IPS-11a (cell line): ENCODE results near the gene TLCD3A.
"Not testable (repeated sequence)": the region's sequence is repeated elsewhere in the genome, so short reads cannot be mapped to it uniquely, and the experiment has no call there.

Source experiments
- H3K4me3 ChIP-seq: one replicate; pipeline ENCODE4 v1.5.1; 2013; ENCODE audit warnings: low read depth, low read length, control low read depth

The TLCD3A gene

GRCh38 chr17:732067-732901, at the start of gene TLCD3A:
Gene TLCD3A (plus strand): TSS chr17:732596. CDS start chr17:732648, 52 bp downstream.
- H3K4me3 ChIP-seq = peak within 1 kb of the TSS; percentile 67

DNA sequence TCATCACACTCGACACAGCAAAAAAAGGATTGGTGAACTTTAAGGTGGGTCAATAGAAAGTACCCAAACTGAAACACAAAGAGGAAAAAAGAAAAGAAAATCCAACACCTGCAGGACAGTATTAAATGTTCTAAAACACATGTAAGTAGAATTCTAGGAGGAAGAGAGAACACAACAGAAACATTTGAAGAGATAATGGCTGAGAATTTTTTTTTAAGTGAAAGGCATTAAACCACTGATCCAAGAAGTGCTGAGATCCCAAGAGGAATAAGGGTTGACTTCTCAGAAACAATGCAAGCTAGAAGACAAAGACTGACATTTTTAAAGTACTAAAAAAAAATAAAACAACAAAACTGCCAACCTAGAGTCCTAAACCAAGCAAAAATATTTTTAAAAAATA, 49.4 kb upstream of the TLCD3A start:
- H3K4me3 ChIP-seq = no peak overlapping the region

- H3K4me3 ChIP-seq = no peak overlapping the region
Measured at GRCh38 chr17:683499-684254, 48.7 kb upstream of the TLCD3A start.

DNA sequence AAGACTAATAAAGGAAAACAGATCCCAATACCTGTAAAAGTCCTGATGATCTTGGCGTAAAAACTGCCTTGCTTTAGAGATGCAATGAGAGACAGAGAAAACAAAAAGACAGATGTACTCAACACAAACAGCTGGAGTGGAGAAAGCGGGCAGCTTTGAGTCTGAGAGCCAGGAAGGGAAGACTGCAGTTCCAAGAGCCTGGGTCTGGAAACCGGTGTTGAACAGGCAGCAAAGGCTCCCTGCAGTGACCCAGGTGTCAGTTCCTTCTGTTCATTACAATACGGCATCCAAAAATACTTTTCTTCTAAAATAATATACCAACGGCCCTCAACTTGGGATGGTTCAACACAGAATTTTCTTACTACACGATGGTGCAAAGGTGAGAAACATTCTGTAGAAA, 47.4 kb upstream of the TLCD3A start:
- H3K4me3 ChIP-seq = no peak overlapping the region

DNA sequence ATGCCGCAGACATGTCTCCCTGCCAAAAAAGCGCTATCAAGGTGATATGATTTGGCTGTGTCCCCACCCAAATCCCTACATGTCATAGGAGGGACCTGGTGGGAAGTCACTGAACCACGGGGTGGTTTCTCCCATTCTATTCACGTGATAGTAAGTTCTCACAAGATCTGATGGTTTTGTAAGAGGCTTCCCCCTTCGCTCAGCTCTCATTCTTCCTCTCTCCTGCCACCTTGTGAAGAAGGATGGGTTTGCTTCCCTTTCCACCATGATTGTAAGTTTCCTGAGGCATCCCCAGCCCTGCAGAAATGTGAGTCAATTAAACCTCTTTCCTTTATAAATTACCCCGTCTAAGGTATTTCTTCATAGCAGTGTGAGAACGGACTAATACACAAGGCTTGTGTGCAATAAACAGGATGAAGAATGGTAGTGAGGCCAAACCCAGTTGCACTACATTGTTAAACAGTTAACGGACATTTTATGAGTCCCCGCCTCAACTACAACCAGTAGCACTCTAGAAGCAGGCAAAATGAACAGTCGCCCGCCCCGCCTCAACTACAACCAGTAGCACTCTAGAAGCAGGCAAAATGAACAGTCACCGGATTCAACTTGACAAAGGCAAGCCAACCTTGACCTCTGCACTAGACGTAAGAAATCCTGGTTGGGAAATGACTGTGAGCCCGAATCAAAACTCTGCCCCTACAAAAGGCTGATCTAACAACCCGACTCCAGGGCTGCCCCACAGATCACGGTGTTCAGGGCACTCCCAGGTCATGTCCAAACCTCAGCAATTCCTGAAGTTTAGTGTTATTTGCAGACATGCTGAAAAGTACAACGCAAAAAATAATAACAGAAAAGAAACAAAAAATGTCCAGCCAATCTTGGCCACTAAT, 44.1 kb upstream of the TLCD3A start:
- H3K4me3 ChIP-seq = no peak overlapping the region

DNA sequence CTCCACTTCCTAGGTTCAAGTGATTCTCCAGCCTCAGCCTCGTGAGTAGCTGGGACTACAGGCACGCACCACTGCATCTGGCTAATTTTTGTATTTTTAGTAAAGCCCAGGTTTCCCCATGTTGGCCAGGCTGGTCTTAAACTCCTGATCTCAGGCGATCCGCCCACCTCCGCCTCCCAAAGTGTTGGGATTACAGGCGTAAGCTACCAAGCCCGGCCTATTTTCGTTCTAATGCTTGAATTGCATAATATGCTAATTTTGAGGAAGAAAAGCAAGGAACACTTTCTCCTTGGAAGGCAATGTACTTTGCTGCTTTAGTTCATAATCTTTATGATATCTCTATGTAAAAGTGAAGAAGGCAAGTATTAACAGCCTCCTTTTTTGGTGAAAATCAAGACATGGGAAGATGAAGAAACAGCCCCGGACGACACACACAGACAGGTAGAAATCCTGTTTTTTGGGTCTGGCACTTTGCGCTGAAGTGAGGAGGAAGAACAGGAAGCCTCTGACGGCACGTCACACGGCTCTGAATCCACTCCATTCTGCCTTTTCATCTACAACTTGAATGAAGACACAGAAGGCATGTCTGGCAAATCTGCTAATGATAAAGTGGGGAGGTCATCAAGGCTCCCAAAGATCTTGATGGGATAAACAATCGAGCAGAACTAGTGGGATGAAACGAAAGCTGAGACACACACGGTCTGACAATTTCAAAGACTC, 42.7 kb upstream of the TLCD3A start:
- no peak overlapping the region for H3K4me3 ChIP-seq

DNA sequence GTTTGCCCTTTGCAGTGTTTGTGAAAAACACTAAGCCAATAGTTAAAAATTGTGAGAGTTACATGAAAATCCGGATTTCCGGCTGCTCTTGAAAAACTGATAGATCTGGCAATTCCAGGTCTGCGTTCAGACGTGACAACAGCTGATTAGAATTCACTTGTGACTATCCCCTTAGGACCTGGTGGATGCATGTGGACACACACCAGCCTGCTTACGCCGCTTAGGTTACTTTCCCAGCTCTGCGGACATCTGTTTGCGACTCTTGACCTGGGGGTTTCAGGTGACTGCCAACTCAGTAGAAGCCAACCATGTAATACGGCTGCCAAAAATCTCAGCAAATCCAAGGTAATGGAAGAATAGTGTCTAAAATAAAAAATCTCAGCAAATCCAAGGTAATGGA, 42.0 kb upstream of the TLCD3A start:
- no peak overlapping the region for H3K4me3 ChIP-seq

- no peak overlapping the region for H3K4me3 ChIP-seq
Measured at GRCh38 chr17:691423-691822, 41.0 kb upstream of the TLCD3A start.

DNA sequence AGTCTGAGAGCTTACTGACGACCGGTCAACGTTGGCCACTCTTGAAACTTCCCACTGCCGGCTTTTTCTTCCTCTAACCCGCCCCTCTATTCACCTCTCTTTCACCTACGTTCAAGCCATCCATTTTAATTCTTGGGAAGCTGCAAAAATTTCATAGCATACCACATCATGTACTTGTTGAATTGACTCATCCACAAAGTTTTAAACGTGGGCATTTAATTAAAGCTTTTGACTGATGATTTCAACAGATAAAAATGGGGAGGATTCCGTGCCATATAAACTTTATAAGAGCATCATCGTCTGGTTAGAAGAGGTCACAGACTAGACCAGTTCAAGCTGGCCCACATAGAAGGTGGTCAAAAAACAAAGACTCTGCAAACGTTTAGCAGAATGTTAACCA, 40.3 kb upstream of the TLCD3A start:
- H3K4me3 ChIP-seq = no peak overlapping the region

DNA sequence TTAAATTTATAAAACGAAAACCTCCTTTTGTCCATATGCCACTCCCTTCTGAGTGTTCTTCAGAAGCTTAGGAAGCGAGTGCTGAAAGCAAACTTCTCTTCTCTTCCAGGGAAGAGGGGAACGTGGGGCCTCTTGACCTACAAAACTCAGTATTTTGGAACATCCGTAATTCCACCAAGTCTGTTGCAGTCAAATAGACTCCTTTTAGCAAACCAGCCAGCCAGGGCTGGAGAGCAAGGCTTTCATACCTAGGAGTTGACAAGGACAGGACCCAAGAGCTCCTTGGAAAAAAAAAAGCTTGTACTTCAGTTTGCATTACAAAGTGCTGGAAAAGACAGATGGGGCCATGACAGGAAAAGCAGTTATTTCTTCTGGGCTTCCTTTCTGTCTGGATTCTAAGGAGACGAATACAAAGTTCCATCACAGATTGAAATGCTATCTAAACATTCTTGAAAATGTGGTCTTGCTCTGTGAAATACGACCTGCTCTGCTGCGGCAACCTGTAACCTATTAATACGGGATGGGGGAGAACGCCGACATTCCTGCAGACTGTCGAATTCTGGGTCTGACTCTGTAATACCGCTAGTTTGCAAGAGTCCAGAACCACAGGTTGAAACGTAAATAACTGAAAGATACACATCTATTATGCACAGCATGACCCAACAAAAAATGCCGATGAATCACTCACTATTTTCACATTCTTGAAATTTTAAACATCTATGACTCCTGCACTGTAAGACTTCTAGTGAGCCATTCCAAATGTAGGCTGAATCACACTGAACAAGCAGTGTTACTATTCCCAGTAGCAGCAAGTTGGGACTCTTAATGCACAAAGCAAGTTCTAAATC, 38.4 kb upstream of the TLCD3A start:
- H3K4me3 ChIP-seq = no peak overlapping the region

DNA sequence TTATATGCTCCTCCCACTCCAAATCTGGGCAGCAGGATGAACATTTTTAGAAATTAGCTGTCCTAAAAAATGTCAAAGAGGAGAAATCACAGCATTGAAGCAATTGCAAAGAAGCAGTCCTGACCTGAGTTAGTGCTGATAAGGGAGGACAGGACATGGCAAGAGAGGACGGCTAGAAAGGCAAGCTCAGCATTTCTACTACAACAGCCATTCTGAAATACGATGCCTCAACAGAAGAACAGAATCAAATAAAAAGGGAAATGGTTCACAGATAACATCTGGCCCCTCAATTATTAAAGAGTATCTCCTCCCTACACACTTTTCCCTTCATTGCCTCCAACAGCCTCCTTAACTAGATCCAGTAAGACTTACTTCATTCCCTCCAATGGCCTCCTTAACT, 36.0 kb upstream of the TLCD3A start:
- no peak overlapping the region for H3K4me3 ChIP-seq

DNA sequence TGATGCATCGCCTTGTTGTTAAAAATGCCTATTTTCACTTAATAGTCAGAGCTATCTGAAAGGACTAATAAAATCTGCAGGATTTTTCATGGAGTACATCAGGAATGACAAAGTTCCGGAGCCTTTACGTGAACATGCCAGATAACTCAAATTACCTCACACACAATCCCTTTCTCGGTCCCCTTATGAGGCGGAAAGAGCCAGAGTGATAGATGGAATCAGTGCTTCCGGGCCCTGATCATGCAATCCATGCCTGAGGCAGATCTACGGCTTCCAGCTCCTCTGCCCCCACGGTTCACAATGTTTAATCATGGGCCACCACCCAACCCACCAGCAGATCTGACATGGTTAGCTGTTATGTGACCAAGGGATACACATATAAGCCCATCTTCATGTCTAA, 34.7 kb upstream of the TLCD3A start:
- no peak overlapping the region for H3K4me3 ChIP-seq

DNA sequence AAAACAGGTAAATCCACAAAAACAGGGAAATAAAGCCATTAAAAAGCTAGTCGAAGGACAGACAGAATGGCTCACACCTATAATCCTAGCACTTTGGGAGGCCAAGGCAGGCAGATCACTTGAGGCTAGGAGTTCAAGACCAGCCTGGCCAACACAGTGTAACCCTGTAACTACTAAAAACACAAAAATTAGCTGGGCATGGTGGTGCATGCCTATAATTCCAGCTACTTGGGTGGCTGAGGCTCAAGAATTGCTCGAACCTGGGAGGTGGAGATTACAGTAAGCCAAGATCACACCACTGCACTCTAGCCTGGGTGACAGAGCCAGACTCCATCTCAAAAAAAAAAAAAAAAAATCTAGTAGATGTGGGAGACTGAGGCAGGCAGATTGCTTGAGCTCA, 34.3 kb upstream of the TLCD3A start:
- H3K4me3 ChIP-seq = not testable (repeated sequence)

GRCh38 chr17:699345-699744, 33.1 kb upstream of the TLCD3A start:
- H3K4me3 ChIP-seq = no peak overlapping the region

GRCh38 chr17:700504-701094, 31.8 kb upstream of the TLCD3A start:
- H3K4me3 ChIP-seq = no peak overlapping the region

DNA sequence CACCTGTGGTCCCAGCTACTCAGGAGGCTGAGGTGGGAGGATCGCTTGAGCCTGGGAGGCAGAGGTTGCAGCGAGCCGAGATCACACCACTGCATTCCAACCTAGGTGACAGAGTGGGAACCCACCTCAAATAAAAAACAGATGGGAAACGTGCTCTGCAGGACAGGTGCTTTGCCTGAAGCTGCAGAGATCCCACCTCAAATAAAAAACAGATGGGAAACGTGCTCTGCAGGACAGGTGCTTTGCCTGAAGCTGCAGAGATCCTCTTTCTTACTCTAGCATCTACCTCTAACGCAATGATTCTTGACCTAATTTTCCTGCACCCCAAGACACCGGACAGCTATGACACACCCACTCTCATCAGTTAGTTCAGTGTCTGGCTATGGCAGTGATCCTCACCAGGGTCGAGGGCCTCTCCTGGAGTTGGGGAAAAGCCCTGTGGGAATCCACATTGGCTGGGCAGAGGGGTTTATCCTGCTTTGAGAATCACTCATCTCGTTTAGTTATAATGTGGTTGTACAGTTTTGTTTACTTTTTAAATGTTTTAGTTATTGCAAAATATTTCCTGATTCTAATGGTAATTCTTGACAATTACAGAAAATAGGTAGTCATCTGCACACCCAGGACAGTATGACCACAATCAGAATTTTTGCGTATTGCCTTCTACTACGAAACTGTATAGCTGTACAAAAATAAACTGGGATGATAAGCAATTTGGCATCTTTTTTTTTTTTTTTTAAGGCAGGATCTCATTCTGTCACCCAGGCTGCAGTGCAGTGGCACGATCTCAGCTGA, 29.1 kb upstream of the TLCD3A start:
- H3K4me3 ChIP-seq = no peak overlapping the region

GRCh38 chr17:704111-704864, 28.1 kb upstream of the TLCD3A start:
- H3K4me3 ChIP-seq = no peak overlapping the region

- no peak overlapping the region for H3K4me3 ChIP-seq
Measured at GRCh38 chr17:705011-705410, 27.4 kb upstream of the TLCD3A start.
